Stomach (tissue), 9 donors: ENCODE data around the gene IQGAP2. TPM values are rescaled to one million over a fixed set of nuclear protein-coding genes. Genes with fewer than 3 reads are reported as not detected.
"Not testable (repeated sequence)": the region's sequence is repeated elsewhere in the genome, so short reads cannot be mapped to it uniquely, and the experiment has no call there.

Source experiments
- DNase-seq, 2 donors: peaks; one replicate each; pipeline versions ENCODE4 v3.0.0 to v3.0.0-alpha.2; 2013 to 2019
- H3K27ac ChIP-seq, 5 donors: fragments of 200-600 bp in 4 of 5; sonication (generic) in 4 of 5; one replicate each; pipeline ENCODE4 v1.5.1; 2013 to 2019; ENCODE audit warnings: mild to moderate bottlenecking in 1 of 5, moderate library complexity in 1 of 5
- H3K27me3 ChIP-seq, 3 donors: fragments of 200-600 bp; sonication (generic); one replicate each; pipeline ENCODE4 v1.5.1; 2017 to 2019; ENCODE audit warnings: mixed run types in 1 of 3
- H3K36me3 ChIP-seq, 4 donors: fragments of 200-600 bp; sonication (generic); 1 replicate in 3 of 4; 2 replicates in 1 of 4; pipeline ENCODE4 v1.5.1; 2016 to 2019
- H3K4me1 ChIP-seq, 4 donors: fragments of 200-600 bp; sonication (generic); one replicate each; pipeline ENCODE4 v1.5.1; 2016 to 2019
- H3K4me3 ChIP-seq, 4 donors: fragments of 200-600 bp; sonication (generic) in 3 of 4; one replicate each; pipeline ENCODE4 v1.5.1; 2016 to 2019; ENCODE audit warnings: mild to moderate bottlenecking in 1 of 4
- H3K9me3 ChIP-seq, 4 donors: fragments of 200-600 bp; sonication (generic); one replicate each; pipeline ENCODE4 v1.5.1; 2016 to 2019
- CTCF ChIP-seq, 7 experiments: fragments of 450-650 bp in 4 of 7; fragments of 200-600 bp in 3 of 7; sonication (generic) in 3 of 7; IDR thresholded peaks; one replicate each; pipeline ENCODE4 v1.5.1; 2016 to 2019; ENCODE audit warnings: antibody characterized with exemption in 7 of 7, control low read depth in 2 of 7, mild to moderate bottlenecking in 1 of 7
- EP300 ChIP-seq: sonication (generic); formaldehyde crosslinking; IDR thresholded peaks from one replicate; pipeline ENCODE4 v1.6.1; 2017; ENCODE audit warnings: antibody characterized with exemption
- POLR2A ChIP-seq, 4 donors: fragments of 450-650 bp; IDR thresholded peaks; one replicate each; pipeline ENCODE4 v1.6.1; 2016; ENCODE audit warnings: antibody characterized with exemption in 4 of 4, control low read depth in 2 of 4, mild to moderate bottlenecking in 1 of 4, moderate library complexity in 1 of 4
- POLR2AphosphoS5 ChIP-seq, 3 donors: sonication (generic); formaldehyde crosslinking; IDR thresholded peaks; one replicate each; pipeline ENCODE4 v1.6.1; 2016; ENCODE audit warnings: antibody characterized with exemption in 3 of 3
- WGBS, 5 donors: extraction: QIAGEN DNeasy Blood & Tissue Kit in 3 of 5; methylation state at CpG; one replicate each; pipeline versions ENCODE4 v1.1.5 to v1.1.7; 2013 to 2018; 5-methylcytosine and 5-hydroxymethylcytosine counted together
- intact Hi-C: fragments of 100-400 bp; cut with DNase I; formaldehyde crosslinking; loops from one replicate; pipeline ENCODE4 v1.15.1; 2023; ENCODE audit warnings: low total_unique reads
- polyA plus RNA-seq, 3 donors: library from polyadenylated mRNA; stranded (reverse); fragments of 200-250 nt; gene quantifications; one replicate each; pipeline ENCODE4 v1.2.3, GENCODE V29; 2013
- total RNA-seq, 5 donors: library from RNA; depleted of rRNA; stranded (reverse); fragments of >200 nt; gene quantifications; one replicate each; pipeline versions ENCODE4 v1.1.0 to v1.2.3, GENCODE V29; 2014 to 2016
- donor health status: healthy with polysubstance abuse.
- donor health status: Bipolar disorder and iron deficiency.
- donor health status: healthy.

Gene IQGAP2
- total and polyA plus RNA-seq, 8 donors = 11.5 to 122 (median 42.1) TPM

- peak overlapping the region in 1 of 5 donors; percentile 24 for H3K27ac ChIP-seq
Observed at GRCh38 chr5:76679231-76679630, 276.1 kb downstream of the IQGAP2 start.

DNA sequence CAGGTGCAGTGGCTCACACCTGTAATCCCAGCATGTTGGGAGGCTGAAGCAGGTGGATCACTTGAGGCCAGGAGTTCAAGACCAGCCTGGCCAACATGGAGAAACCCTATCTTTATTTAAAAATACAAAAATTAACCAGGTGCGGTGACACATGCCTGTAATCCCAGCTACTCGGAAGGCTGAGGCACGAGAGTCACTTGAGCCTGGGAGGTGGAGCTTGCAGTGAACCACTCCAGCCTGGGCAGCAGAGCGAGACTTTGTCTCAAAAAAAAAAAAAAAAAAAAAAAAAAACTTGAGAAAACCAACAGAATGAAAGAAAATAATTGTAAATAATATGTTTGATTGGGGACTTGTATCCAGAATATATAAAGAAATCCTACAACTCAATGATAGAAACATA is 277.7 kb downstream of the IQGAP2 start:
- H3K36me3 ChIP-seq = peaks cover 0 to 49% (median 28%) of the 10 kb centered on the region in 4 donors
- DNase-seq, intact Hi-C loops, H3K4me1 ChIP-seq, H3K27me3 ChIP-seq, H3K9me3 ChIP-seq, H3K27ac ChIP-seq, H3K4me3 ChIP-seq: not testable (repeated sequence)
- WGBS, 5 donors = 84 to 97% (median 95%) methylated on average over 4 of the region's 4 CpGs

More at GRCh38 chr5:76679231-76679630, 276.1 kb downstream of the IQGAP2 start:
- no peak for TF ChIP-seq POLR2AphosphoS5 (IDR thresholded peaks at IDR 0.05)
- no peak for TF ChIP-seq CTCF (IDR thresholded peaks at IDR 0.05)
- TF ChIP-seq POLR2A (IDR thresholded peaks at IDR 0.05) = no peak
- no peak for TF ChIP-seq EP300
- intact Hi-C loops = no loop called here
- H3K9me3 ChIP-seq = no peaks in the 10 kb centered on the region
- WGBS, 5 donors = 68 to 75% (median 74%) methylated on average over 3 of the region's 3 CpGs
- H3K4me3 ChIP-seq = no peak overlapping the region
- peak in 1 of 2 donors; percentile 35 for DNase-seq
- H3K27me3 ChIP-seq = no peaks in the 10 kb centered on the region
- H3K4me1 ChIP-seq = peaks cover 0 to 6% (median 5%) of the 10 kb centered on the region in 4 donors
- peaks cover 0 to 46% (median 32%) of the 10 kb centered on the region in 4 donors for H3K36me3 ChIP-seq

GRCh38 chr5:76681287-76681686 is 278.2 kb downstream of the IQGAP2 start:
- DNase-seq = no peak
- no peak overlapping the region for H3K27ac ChIP-seq
- no peaks in the 10 kb centered on the region for H3K27me3 ChIP-seq
- H3K9me3 ChIP-seq = no peaks in the 10 kb centered on the region
- WGBS, 5 donors = 59 to 79% (median 74%) methylated on average over 4 of the region's 4 CpGs
- intact Hi-C loops = no loop called here
- H3K4me1 ChIP-seq = peaks cover 0 to 6% (median 5%) of the 10 kb centered on the region in 4 donors
- peaks cover 0 to 48% (median 27%) of the 10 kb centered on the region in 4 donors for H3K36me3 ChIP-seq
- no peak overlapping the region for H3K4me3 ChIP-seq
- TF ChIP-seq POLR2A (IDR thresholded peaks at IDR 0.05) = no peak
- no peak for TF ChIP-seq EP300
- no peak for TF ChIP-seq POLR2AphosphoS5 (IDR thresholded peaks at IDR 0.05)
- no peak for TF ChIP-seq CTCF (IDR thresholded peaks at IDR 0.05)

DNA sequence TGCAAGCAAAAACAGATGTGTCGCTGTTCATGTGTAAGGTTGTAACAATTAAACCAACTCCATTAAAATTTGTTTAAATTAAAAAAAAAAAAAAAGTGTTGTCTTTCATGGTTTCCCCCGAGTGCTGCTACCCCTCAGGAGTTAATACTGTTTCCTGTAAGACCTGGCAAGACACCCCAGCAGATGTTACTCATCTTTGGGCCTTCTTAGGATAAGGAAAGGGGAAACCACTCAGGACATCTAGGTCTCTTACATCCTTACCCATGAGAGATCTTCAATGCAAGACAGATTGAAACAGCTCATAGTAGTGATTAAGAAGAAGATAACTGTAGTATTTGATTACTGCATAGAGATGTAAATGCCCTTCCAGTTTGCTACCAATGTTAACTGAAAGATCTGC is 279.3 kb downstream of the IQGAP2 start:
- H3K36me3 ChIP-seq = peaks cover 0 to 43% (median 22%) of the 10 kb centered on the region in 4 donors
- H3K9me3 ChIP-seq = no peaks in the 10 kb centered on the region
- DNase-seq = peak in 1 of 2 donors; percentile 32
- no peak overlapping the region for H3K4me3 ChIP-seq
- no peak overlapping the region for H3K27ac ChIP-seq
- TF ChIP-seq EP300 = no peak
- TF ChIP-seq POLR2AphosphoS5 (IDR thresholded peaks at IDR 0.05) = no peak
- no peak for TF ChIP-seq POLR2A (IDR thresholded peaks at IDR 0.05)
- no peak for TF ChIP-seq CTCF (IDR thresholded peaks at IDR 0.05)
- peaks cover 0 to 6% (median 5%) of the 10 kb centered on the region in 4 donors for H3K4me1 ChIP-seq
- 74 to 85% (median 76%) methylated on average over 2 of the region's 2 CpGs for WGBS, 5 donors
- intact Hi-C loops = no loop called here
- no peaks in the 10 kb centered on the region for H3K27me3 ChIP-seq
